ENCODE measurements around the gene SUPT7L. TPM values are rescaled to one million over a fixed set of nuclear protein-coding genes. Genes with fewer than 3 reads are reported as not detected.
A peak's percentile ranks its signal among the peaks of the same experiment; 100 is the strongest.

Gene SUPT7L
- total RNA-seq, 4 donors from 2014 or later = 28.2 to 46.2 (median 40.2) TPM

- TF ChIP-seq, protein P1, sequence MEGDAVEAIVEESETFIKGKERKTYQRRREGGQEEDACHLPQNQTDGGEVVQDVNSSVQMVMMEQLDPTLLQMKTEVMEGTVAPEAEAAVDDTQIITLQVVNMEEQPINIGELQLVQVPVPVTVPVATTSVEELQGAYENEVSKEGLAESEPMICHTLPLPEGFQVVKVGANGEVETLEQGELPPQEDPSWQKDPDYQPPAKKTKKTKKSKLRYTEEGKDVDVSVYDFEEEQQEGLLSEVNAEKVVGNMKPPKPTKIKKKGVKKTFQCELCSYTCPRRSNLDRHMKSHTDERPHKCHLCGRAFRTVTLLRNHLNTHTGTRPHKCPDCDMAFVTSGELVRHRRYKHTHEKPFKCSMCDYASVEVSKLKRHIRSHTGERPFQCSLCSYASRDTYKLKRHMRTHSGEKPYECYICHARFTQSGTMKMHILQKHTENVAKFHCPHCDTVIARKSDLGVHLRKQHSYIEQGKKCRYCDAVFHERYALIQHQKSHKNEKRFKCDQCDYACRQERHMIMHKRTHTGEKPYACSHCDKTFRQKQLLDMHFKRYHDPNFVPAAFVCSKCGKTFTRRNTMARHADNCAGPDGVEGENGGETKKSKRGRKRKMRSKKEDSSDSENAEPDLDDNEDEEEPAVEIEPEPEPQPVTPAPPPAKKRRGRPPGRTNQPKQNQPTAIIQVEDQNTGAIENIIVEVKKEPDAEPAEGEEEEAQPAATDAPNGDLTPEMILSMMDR (IDR thresholded peaks at IDR 0.05) = no peak
- H3K36me3 ChIP-seq = no peaks in the 10 kb centered on the region
- H3K4me1 ChIP-seq = peaks cover 0 to 2% (median 0%) of the 10 kb centered on the region in 4 donors
- no peak overlapping the region for H3K4me3 ChIP-seq
- H3K27ac ChIP-seq = no peak overlapping the region
- no peak for DNase-seq
- no peaks in the 10 kb centered on the region for H3K9me3 ChIP-seq
- H3K27me3 ChIP-seq = no peaks in the 10 kb centered on the region
Observed at GRCh38 chr2:27709960-27710575, 46.7 kb upstream of the SUPT7L start.

DNA sequence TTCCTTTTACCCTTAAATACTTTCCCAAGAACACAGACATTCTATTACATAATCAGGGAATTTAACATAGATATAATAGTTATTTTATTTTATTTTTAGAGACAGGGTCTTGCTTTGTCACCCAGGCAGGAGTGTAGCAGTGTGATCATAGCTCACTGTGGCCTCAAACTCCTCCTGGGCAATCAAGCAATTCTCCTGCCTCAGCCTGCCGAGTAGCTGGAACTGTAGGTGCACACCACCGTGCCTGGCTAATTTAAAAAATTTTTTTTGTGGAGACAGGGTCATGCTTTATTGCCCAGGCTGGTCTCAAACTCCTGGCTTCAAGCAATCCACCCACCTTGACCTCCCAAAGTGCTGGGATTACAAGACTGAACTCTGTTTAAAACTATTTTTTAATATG lies 45.9 kb upstream of the SUPT7L start:
- no peak for DNase-seq
- H3K9me3 ChIP-seq = no peaks in the 10 kb centered on the region
- H3K27me3 ChIP-seq = no peaks in the 10 kb centered on the region
- H3K27ac ChIP-seq = no peak overlapping the region
- TF ChIP-seq, protein P1 (IDR thresholded peaks at IDR 0.05) = no peak
- TF ChIP-seq POLR2A (IDR thresholded peaks at IDR 0.05) = no peak
- no peaks in the 10 kb centered on the region for H3K36me3 ChIP-seq
- H3K4me3 ChIP-seq = no peak overlapping the region
- H3K4me1 ChIP-seq = no peaks in the 10 kb centered on the region

DNA sequence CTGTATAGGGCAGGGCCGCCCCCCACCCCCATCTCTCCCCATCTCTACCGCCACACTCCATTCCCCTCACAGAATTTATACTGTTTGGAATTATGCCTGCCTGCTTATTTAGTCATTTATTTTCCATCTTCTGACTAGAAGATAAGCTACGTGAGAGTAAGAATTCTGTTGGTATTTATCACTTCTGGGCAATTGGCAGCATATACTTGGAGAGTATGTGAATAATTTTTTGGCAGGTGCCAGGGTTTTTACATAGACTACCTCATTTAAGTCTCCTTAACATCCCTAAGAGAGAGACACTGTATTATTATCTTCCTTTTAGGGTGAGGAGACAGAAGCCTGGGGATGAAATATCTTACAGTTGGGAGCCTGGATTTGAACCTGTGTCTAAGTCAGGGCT lies 45.3 kb upstream of the SUPT7L start:
- Histone ChIP-seq H3K4me3 (no peak overlapping the region), H3K27me3 (no peaks in the 10 kb centered on the region), H3K9me3 (no peaks in the 10 kb centered on the region), H3K4me1 (peaks cover 0 to 3% (median 0%) of the 10 kb centered on the region in 4 donors), H3K27ac (no peak overlapping the region), H3K36me3 (no peaks in the 10 kb centered on the region)
- DNase-seq = no peak
- TF ChIP-seq POLR2A (IDR thresholded peaks at IDR 0.05) = no peak
- TF ChIP-seq, protein P1 (IDR thresholded peaks at IDR 0.05) = no peak

GRCh38 chr2:27708257-27708654 lies 44.8 kb upstream of the SUPT7L start:
- Histone ChIP-seq H3K27ac (no peak overlapping the region), H3K4me3 (no peak overlapping the region), H3K4me1 (peaks cover 0 to 3% (median 0%) of the 10 kb centered on the region in 4 donors), H3K27me3 (no peaks in the 10 kb centered on the region), H3K36me3 (no peaks in the 10 kb centered on the region), H3K9me3 (no peaks in the 10 kb centered on the region)
- TF ChIP-seq, protein P1 (IDR thresholded peaks at IDR 0.05) = no peak
- DNase-seq = no peak

DNA sequence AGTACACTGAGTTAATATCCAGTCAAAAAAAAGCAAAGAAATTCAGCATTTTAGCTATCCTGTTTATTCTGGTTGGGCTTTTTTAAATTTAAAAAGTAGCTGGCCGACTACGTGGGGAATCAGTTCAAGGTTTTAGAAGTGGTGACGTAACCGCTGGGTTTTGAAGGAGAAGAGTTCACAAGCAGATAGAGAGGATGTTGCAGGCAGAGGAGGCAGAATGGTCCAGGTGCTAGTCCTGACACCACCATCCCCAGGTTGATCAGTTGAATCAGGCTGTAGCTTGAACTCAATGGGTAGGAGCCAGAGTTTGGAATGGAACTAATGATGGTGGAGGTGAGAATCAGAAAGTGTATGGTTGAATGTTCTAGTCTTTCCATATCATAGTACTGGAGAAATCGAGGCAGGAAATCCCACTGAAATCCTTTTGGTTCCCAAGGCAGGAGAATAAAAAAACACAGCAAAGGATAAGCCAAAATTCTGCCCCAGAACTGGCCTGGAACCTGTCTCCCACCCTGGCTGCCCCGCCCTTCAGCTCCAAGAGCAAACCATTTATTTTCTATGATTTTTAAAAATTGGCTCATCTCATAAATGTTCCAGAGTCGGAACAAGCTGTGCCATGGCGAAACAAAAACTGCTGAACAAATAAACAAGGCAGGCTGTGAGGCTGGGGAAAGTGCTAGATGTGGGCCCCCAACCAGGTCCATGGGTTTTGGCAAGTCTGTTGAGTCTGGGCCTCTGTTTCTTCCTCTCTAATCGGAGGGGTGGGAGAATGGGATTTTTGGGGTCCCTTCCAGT lies 44.2 kb upstream of the SUPT7L start:
- TF ChIP-seq POLR2A (IDR thresholded peaks at IDR 0.05) = no peak
- TF ChIP-seq, protein P1 (IDR thresholded peaks at IDR 0.05) = no peak
- no peaks in the 10 kb centered on the region for H3K36me3 ChIP-seq

More for the DNA sequence above, 44.2 kb upstream of the SUPT7L start:
- H3K9me3 ChIP-seq = no peaks in the 10 kb centered on the region
- H3K4me3 ChIP-seq = no peak overlapping the region
- peak overlapping the region in 1 of 4 donors; percentile 71 for H3K27ac ChIP-seq
- H3K4me1 ChIP-seq = peaks cover 0 to 3% (median 0%) of the 10 kb centered on the region in 4 donors
- no peak for DNase-seq
- H3K27me3 ChIP-seq = no peaks in the 10 kb centered on the region
